Esophagus muscularis mucosa (tissue), 4 donors: ENCODE data around the gene TANC1. TPM values are rescaled to one million over a fixed set of nuclear protein-coding genes. Genes with fewer than 3 reads are reported as not detected.
"Not testable (repeated sequence)": the region's sequence is repeated elsewhere in the genome, so short reads cannot be mapped to it uniquely, and the experiment has no call there.

Source experiments
- DNase-seq: peaks from one replicate; pipeline ENCODE4 v3.0.0-alpha.2; 2017; ENCODE audit errors: extremely low spot score
- H3K27ac ChIP-seq, 4 donors: fragments of 200-600 bp; sonication (generic); replicated peaks in 1 of 4; 1 replicate in 3 of 4; 2 replicates in 1 of 4; pipeline ENCODE4 v1.5.1; 2016 to 2019; ENCODE audit warnings: mild to moderate bottlenecking in 1 of 4
- H3K27me3 ChIP-seq, 4 donors: fragments of 200-600 bp; sonication (generic); one replicate each; pipeline versions ENCODE4 v1.5.1 to v1.6.0; 2016 to 2019
- H3K36me3 ChIP-seq, 4 donors: fragments of 200-600 bp; sonication (generic); one replicate each; pipeline ENCODE4 v1.5.1; 2016 to 2019
- H3K4me1 ChIP-seq, 4 donors: fragments of 200-600 bp; sonication (generic); one replicate each; pipeline ENCODE4 v1.5.1; 2016 to 2019
- H3K4me3 ChIP-seq, 4 donors: fragments of 200-600 bp; sonication (generic); 1 replicate in 2 of 4; 2 replicates in 2 of 4; pipeline ENCODE4 v1.5.1; 2016 to 2019; ENCODE audit warnings: mild to moderate bottlenecking in 4 of 4, moderate library complexity in 1 of 4
- H3K9me3 ChIP-seq, 4 donors: fragments of 200-600 bp; sonication (generic); 1 replicate in 3 of 4; 2 replicates in 1 of 4; pipeline ENCODE4 v1.5.1; 2016 to 2019
- EP300 ChIP-seq: sonication (generic); formaldehyde crosslinking; IDR thresholded peaks from one replicate; pipeline ENCODE4 v1.6.1; 2017; ENCODE audit warnings: antibody characterized with exemption
- POLR2A ChIP-seq: fragments of 450-650 bp; IDR thresholded peaks from one replicate; pipeline ENCODE4 v1.6.1; 2017; ENCODE audit warnings: antibody characterized with exemption, moderate library complexity, mild to moderate bottlenecking, low read depth
- POLR2AphosphoS5 ChIP-seq, 2 donors: sonication (generic); formaldehyde crosslinking; IDR thresholded peaks; one replicate each; pipeline ENCODE4 v1.6.1; 2017; ENCODE audit warnings: antibody characterized with exemption in 2 of 2
- WGBS: methylation state at CpG from one replicate; pipeline ENCODE4 v1.1.5; 2018; 5-methylcytosine and 5-hydroxymethylcytosine counted together
- intact Hi-C: fragments of 100-400 bp; cut with DNase I; formaldehyde crosslinking; loops from one replicate; pipeline ENCODE4 v1.15.1; 2023
- total RNA-seq, 4 donors: library from RNA; depleted of rRNA; stranded (reverse); fragments of >200 nt; gene quantifications; one replicate each; pipeline versions ENCODE4 v1.1.0 to v1.2.1, GENCODE V29; 2016
- TF ChIP-seq, protein P1 (sequence below), 3 experiments: fragments of 200-600 bp in 2 of 3; fragments of 450-650 bp in 1 of 3; sonication (generic) in 2 of 3; IDR thresholded peaks; one replicate each; pipeline ENCODE4 v1.5.1; 2017 to 2019; ENCODE audit warnings: antibody characterized with exemption in 3 of 3, mild to moderate bottlenecking in 2 of 3, moderate library complexity in 1 of 3

TANC1 gene
- total RNA-seq, 4 donors from 2014 or later: 34.3 to 54.0 (median 52.9) TPM

DNA sequence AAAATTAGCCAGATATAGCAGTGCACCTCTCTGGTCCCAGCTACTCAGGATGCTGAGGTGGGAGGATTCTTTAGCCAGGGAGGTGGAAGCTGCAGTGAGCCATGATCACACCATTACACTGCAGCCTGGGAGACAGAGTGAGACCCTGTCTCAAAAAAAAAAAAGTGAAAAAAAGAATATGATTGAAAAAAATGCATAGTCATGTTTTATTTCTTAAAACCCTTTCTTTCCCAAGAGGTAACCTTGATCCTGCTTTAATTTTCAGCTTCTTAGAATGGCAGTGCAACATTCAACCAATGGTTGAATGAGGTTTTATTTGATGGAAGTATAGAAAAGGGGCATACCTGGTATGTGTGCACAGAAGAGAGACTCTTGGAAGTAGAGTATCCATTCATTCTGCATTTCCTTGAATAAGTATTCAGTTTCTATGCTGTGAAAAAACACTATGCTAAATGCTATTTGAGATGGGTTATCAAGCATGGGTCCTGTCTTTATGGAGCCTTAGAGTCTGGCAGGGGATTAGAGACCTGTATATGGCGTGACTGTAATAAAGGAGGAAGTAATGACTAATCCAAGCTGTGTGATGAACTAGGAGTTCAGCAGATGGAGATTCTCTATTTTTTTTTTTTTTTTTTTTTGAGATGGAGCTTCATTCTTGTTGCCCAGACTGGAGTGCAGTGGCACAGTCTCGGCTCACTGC lies 171.8 kb downstream of the TANC1 start:
- TF ChIP-seq POLR2AphosphoS5 (IDR thresholded peaks at IDR 0.05) (no peak), EP300 (no peak), POLR2A (no peak)
- TF ChIP-seq, protein P1, sequence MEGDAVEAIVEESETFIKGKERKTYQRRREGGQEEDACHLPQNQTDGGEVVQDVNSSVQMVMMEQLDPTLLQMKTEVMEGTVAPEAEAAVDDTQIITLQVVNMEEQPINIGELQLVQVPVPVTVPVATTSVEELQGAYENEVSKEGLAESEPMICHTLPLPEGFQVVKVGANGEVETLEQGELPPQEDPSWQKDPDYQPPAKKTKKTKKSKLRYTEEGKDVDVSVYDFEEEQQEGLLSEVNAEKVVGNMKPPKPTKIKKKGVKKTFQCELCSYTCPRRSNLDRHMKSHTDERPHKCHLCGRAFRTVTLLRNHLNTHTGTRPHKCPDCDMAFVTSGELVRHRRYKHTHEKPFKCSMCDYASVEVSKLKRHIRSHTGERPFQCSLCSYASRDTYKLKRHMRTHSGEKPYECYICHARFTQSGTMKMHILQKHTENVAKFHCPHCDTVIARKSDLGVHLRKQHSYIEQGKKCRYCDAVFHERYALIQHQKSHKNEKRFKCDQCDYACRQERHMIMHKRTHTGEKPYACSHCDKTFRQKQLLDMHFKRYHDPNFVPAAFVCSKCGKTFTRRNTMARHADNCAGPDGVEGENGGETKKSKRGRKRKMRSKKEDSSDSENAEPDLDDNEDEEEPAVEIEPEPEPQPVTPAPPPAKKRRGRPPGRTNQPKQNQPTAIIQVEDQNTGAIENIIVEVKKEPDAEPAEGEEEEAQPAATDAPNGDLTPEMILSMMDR (IDR thresholded peaks at IDR 0.05): no peak
- intact Hi-C loops: no loop called here
- H3K4me3 ChIP-seq: no peak overlapping the region
- no peaks in the 10 kb centered on the region for H3K27me3 ChIP-seq
- no peak for DNase-seq
- H3K4me1 ChIP-seq: peaks cover 45 to 54% (median 48%) of the 10 kb centered on the region in 4 donors
- 73% methylated on average over 2 of the region's 2 CpGs for WGBS
- H3K9me3 ChIP-seq: no peaks in the 10 kb centered on the region
- H3K36me3 ChIP-seq: no peaks in the 10 kb centered on the region
- no peak overlapping the region for H3K27ac ChIP-seq

DNA sequence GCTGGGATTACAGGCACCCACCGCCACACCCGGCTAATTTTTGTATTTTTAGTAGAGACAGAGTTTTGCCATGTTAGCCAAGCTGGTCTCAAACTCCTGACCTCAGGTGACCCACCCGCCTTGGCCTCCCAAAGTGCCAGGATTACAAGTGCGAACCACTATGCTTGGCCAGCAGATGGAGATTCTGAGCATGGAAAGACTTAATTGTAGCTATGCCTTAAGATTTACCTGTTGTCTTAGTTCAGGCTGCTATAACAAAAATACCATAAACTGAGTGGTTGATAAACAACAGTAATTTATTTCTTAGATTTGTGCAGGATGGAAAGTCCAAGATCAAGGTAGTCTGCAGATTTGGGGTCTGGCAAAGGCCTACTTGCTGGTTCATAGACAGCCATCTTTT lies 172.4 kb downstream of the TANC1 start:
- intact Hi-C loops, H3K27me3 ChIP-seq, H3K4me3 ChIP-seq, H3K9me3 ChIP-seq, H3K36me3 ChIP-seq, DNase-seq, H3K27ac ChIP-seq: not testable (repeated sequence)
- WGBS: 98% methylated on average over 4 of the region's 4 CpGs
- peaks cover 39 to 50% (median 42%) of the 10 kb centered on the region in 4 donors for H3K4me1 ChIP-seq

DNA sequence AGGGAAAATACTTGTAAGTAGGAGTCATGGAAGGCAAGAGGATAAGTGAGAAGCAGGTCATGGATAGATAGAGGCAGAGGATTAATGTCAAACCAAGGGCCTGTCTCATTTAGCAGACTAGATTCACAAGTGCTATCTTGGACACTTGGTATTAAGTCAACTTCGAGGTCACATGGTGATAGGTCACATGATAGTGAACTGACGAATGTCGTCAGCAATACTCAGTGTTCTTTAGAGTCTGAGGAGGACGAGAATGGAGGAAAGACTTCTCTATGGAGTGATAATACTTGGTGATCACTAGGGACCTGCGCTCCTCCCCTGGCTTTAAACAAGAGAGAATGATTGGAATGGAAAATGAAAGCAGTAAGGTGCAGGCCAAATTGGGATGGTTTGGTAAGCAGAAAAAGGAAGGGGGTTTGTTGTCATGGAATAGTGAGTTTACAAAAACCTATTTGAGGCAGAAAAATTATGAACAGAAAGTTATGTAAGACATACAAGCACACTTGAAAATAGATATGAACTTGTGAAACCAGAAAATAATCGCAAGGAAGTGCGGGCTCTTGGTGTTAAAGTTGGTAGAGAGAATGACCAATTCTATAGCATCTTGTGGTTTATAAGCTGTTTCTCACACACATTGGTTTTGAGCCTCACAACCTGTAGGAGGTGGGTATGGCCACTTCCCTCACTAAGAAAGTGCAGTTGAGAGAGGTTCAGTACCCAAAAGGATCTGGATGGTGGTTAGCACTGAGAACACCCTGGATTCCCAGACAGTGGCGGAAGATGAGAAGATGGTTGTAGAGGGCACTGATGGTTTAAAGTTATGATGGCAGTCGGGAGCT lies 176.6 kb downstream of the TANC1 start:
- DNase-seq: no peak
- 90% methylated on average over 9 of the region's 9 CpGs for WGBS
- no peak for TF ChIP-seq EP300
- TF ChIP-seq, protein P1 (IDR thresholded peaks at IDR 0.05): no peak
- TF ChIP-seq POLR2A: no peak
- no peak for TF ChIP-seq POLR2AphosphoS5 (IDR thresholded peaks at IDR 0.05)
- Histone ChIP-seq H3K4me3 (no peak overlapping the region), H3K4me1 (peaks cover 22 to 42% (median 36%) of the 10 kb centered on the region in 4 donors), H3K9me3 (no peaks in the 10 kb centered on the region), H3K27me3 (no peaks in the 10 kb centered on the region), H3K36me3 (no peaks in the 10 kb centered on the region), H3K27ac (no peak overlapping the region)
- intact Hi-C loops: no loop called here

- peaks cover 27 to 47% (median 37%) of the 10 kb centered on the region in 4 donors for H3K4me1 ChIP-seq
- WGBS: 99% methylated on average over 5 of the region's 5 CpGs
- H3K9me3 ChIP-seq: no peaks in the 10 kb centered on the region
- peaks cover 0 to 5% (median 0%) of the 10 kb centered on the region in 4 donors for H3K36me3 ChIP-seq
- no peak overlapping the region for H3K4me3 ChIP-seq
- H3K27ac ChIP-seq: no peak overlapping the region
- intact Hi-C loops: no loop called here
- TF ChIP-seq, protein P1 (IDR thresholded peaks at IDR 0.05): no peak
- TF ChIP-seq POLR2AphosphoS5 (IDR thresholded peaks at IDR 0.05): no peak
- no peak for TF ChIP-seq EP300
- TF ChIP-seq POLR2A: no peak
- DNase-seq: no peak
- no peaks in the 10 kb centered on the region for H3K27me3 ChIP-seq
Measured at GRCh38 chr2:159145745-159146354, 177.4 kb downstream of the TANC1 start.
